DMS153 treated with DMSO at 0.1 percent for 48 hours (cell line): ENCODE measurements around the gene STPG3.
A peak's percentile ranks its signal among the peaks of the same experiment; 100 is the strongest.

Experiments
- DNase-seq: peaks from one replicate; lab custom pipeline; 2025; ENCODE audit not compliant: unreplicated experiment; lab: John Stamatoyannopoulos, UW

Gene STPG3

DNA sequence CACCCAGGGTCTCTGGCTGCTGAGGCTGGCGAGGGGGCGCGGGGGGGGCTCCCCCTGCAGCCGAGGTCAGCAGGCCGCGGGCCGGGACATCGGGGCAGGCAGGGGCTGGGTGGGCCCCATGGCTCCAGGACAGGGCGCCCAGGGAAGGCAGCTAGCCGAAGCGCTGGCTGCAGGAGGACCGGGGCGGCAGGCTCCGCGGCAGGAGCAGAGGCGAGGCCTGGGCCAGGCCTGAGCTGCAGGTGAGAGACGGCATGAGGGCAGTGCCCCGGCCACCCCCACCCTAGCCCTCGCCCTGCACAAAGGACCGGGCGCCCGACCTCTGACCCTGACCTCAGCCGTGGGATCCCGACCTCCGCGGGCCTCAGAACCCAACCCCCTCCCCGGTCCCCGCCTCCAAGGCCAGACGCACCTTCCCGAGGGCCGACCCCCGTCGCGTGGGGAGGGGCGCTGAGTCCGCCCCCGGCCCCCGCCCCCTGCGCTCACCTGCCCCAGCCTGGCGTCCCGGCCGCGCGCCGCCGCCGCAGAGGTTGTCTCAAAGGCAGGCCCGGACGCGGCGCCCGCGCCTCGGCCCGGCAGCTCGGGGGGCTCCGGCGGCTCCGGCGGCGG, 29.5 kb upstream of the STPG3 start:
- no peak for DNase-seq

DNA sequence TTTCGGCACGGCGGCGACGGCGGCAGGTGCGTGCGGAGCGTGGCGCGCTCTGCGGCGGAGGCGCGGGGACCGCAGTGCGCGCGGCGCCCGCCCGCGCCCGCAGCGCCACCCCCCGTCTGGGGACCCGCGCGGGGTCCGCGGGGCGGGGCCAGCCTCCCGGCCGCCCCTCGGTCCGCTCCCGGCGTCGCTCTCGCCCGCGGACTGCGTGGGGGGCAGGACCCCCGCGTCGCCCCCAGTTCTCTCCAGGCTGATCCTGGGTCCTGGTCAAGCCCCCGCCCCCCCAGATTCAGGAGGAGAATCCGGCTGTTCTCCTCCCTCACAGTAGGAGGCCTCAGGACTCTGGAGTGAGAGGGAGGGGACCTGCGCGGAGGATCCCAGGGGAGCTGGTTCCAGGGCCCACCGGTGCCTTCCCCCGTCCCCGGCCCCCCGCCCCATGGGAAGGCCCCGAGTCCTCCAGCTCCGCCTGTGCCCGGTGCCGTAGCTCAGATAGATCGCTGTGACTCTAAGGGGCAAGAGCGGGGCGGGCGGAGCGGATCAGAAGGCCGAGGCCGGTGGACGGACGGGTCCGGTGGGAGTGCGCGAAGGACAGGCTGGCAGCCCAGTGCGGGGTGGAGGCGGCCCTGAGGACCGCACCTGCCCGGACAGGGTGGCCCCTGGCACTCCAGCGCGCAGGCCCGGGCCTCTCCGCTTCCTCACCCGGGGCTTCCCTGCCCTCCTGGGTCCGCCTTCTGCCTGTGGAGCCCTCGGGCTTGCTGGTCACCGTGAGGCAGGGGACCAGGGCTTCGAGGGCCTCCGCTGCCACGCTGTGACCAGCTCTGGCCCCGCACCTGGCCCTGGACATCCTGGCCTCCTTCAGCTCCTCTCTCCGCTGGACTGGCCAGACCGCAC, 28.7 kb upstream of the STPG3 start, which contains the start of gene RNF208:
TSS of gene RNF208 (minus strand) at position 51 of the 888 bp plus-strand sequence. CDS start 1,028 bp downstream, outside the sequence.
- no peak for DNase-seq

DNA sequence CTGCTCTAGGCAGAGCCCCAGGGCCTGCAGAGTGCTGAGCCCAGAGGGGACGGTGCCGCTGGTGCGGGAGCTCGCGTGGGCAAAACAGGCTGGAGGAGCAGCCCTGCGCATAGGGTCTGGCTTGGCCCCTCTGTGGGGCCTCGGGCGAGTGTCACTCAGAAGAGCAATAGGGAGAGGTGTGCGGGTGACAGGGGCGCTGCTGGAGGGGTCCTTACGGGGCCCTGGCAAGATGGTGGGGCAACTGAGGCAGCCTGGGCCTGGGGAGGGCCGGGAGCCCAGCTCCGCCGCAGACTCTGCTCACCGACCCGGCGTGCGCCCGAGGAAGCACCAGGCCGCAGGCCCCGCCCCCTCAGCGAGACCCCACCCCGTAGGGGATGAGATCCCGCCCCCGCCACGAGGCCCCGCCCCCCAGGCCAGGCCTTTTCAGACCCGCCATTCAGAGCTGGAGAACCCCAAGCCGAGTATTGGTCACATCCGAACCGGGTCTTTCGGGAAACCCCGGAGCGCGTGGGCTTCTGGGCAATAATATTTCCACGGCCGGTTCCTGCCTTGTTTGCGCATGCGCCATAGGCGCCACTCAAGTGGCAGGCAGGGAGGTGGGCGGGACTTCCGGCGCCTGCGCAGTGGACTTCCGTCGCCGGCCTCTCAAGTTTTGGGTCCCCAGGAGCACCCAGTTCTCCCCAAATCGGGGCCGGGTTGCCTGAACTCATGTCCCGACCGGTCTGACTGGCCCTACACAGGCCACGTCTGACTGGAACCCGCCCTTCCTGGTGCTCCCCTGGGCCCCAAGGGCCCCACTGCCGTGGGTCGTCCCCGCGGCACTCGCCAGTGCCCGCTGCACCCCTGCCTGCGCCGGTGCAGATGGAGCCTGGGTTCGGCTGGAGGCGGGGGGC, 27.8 kb upstream of the STPG3 start:
- DNase-seq: peak; percentile 89

DNA sequence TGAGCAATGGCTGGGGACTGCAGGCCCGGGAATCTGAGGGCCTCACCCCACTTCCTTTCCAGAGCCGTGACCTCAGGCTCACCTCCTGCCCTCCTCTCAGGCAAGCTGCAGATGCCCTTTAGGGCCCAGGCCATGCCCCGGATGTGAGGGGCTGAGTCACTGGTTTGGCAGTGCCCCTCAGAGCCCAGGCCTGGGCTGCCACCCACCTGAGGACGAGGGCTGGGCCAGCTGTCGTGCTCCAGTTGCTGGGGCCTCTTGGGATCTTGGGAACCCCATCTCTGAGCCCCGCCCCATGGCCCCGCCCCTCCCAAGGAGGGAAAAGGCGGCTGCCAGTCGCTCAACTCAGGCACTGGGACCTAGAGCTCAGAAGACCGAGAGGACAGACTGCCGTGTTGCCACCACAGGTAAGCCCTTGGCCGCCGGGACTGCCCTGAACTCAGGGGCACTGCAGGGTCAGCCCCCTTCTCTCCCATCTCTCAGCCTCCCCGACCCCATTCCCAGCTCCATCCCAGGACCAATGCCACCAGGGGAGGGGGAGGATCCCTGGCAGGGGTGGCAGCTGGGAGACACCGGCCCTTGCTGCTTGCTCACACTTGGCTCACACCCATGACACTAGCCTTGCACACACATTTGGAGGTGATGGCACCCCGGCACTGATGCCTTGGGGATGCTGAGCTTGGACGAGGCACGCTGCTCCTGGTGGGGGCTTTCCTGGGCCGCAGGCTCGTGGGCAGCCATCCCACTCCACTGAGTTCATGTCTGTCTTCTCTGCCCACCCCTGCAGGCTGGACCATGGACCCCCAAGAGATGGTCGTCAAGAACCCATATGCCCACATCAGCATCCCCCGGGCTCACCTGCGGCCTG, 26.0 kb upstream of the STPG3 start, which contains the start of gene CYSRT1:
TSS of gene CYSRT1 (plus strand) at position 345 of the 865 bp plus-strand sequence. CDS start at position 793, 448 bp downstream.
- DNase-seq: no peak

DNA sequence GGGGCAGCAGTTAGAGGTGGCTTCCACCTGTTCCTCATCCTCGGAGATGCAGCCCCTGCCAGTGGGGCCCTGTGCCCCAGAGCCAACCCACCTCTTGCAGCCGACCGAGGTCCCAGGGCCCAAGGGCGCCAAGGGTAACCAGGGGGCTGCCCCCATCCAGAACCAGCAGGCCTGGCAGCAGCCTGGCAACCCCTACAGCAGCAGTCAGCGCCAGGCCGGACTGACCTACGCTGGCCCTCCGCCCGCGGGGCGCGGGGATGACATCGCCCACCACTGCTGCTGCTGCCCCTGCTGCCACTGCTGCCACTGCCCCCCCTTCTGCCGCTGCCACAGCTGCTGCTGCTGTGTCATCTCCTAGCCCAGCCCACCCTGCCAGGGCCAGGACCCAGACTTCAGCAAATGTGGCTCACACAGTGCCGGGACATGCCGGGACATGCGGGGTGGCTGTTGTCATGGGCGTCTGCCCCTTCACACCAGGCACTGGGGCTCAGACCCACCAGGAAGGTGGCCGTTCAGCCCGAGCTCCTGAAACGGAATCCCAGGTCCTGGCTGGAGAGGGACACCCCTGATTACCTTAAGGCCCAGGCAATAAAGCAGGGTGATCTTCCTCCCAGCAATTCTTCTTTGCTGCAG, 25.3 kb upstream of the STPG3 start:
- no peak for DNase-seq

DNA sequence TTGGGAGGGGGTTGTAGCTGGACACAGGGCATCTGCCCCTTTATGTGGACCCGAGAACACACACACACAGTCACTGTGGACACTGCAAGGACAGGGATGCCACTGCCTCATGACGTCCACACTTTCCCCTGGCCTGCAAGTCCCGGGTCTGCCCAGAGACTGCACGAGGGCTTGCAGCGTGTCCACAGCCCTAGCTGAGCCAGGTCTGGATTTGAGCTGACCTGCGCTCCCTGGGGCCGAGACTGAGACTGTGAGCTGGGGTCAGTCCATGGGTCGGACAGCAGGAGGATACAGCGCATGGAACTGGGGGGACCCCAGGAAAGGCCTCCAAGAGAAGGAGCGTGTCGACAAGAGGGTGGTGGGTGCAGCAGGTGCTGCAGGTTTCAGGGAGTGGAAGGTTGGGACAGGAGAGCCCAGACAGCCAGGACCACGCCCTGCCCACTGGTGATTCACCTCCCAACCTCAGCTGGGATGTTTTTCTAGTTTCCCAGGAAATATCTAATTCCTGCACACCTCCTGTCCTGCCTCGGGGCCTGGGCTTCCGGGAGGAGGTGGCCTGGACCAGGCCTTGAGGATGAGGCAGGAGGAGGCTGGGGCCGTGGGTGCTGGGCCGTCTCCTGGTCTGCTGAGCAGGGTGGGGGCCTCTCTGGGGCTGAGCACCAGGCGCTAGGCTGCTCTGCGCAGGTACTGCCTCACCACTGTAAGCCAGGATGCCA, 24.6 kb upstream of the STPG3 start:
- no peak for DNase-seq

DNA sequence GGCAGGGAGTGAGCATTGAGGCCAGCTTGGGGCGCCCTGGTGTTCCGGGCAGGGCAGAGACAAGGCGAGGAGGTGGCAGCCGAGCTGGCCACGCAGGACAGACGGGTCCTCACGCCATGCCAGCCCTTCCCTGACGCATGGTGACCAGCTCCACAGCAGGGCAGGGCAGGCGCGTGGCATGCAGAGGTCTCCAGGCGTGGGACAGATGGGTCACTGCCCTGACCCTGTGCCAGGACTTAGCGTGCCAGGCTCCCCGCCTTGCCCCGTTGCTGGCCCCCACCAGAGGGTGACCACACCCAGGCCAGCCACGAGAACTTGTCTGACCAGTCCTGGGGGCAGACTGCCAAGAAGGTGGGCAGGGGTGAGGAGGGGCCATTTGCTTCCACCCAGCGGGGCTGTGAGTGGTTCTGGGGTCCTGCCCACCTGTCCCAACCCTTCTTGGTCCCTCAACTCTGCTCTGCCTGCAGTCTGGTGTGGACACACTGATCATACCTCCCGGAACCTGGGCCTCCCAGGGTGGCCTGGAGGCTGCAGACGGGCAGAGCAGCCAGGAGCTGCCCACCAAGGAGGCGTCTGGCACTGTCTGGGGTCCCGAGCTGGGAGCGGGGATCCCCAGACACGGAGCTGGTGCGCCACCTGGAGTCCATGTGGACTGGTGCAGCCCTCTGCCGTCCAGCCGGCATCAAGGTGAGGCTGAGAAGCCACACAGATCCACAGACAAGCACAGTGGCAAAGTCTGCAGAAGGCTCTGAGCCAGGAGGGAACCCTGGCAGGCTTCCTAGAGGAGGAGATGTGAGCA, 23.8 kb upstream of the STPG3 start, which contains the start of gene RNF224:
TSS of gene RNF224 (plus strand) at position 449 of the 799 bp plus-strand sequence. CDS start 834 bp downstream, outside the sequence.
- DNase-seq: peak; percentile 49

DNA sequence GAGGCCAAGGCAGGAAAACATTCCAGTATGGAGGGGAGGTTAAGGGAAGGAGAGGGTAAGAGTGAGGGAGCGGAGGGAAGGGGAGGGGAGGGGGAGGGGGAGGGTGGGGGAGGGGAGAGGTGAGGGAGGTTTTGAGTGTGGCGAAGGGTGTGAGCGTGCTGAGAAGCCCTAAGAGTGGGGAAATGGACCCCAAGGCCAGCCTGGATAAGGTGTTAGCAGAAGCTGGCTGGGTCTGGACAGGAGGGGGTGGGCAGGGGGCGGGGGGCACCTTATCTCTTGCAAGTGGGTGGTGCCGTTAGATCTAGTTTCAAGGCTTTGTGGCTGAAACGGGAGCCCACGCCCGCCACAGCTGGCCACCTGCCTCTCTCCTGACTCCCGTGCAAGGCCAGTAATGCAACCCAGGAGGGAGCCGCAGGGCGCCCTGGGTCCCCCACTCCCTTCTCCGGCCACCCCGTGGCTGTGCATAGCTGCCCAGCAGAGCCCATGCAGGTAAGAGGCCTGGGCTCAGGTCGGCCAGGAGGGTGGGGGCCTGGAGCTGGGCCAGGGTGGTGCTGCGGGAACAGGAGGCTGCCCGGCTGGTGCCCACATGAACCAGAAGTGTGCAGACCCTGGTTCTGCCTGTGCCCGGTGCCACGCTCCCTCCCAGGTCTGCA, 23.1 kb upstream of the STPG3 start:
- DNase-seq: no peak

DNA sequence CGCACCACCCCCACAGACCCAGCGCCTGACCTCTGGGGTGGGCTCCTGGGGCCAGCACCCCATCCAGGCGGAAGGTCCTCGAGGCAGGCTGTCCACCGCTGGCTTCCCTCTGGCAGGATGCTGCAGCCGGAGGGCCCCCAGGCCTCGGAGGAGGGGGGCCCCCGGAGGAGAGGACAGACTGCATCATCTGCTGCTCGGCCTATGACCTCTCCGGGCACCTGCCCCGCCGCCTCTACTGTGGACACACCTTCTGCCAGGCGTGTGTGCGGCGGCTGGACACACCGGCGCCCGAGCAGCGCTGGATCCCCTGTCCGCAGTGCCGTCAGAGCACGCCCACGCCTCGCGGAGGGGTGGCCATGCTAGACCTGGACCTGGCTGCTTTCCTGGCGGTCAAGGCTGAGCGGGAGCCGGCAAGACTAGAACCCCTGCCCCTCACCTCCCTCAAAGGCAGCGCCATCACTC, 22.5 kb upstream of the STPG3 start:
- no peak for DNase-seq

DNA sequence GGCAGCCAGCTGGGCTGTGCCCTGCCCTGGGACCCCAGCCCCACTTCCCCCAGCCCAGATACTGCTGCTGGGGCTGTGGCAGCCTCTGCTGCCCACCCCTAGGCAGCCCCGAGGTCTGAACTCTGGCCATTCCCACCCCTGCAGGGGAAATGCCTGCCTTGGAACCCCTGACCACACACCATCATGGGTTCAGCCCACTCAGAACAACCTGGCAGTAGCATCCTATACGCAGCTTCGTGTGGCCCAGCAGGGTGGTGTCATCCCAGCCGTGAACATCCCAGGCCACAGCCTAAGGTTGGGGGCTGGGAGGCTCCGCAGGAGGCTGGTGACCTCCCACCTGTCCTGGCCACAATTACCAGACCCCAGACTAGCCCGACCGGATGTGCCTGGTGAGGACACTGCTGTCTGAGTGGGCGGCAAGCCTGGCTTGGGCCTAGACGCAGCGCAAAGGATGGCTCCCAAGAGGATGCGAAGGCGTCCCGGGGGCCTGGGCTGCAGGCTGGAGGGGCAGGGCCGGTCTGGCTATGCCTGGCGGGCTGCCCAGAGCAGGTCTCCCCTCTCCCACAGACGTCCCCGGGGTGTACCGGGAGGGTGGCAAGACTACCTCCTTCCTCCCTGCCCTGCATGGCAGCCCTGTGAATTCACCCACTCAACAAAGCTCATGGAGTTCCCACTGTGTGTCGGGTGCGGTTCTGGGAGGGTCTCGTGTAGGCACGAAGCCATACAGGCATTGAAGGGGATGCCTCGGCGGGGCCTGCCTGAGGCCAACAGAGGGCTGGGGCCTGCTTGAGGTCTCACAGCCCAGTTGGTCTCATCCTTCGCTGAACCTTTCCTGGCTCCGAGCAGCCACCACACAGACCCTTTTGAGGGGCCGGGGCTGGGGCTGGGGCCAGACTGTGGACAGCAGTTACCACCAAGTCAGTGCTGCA, 21.9 kb upstream of the STPG3 start:
- DNase-seq: no peak

DNA sequence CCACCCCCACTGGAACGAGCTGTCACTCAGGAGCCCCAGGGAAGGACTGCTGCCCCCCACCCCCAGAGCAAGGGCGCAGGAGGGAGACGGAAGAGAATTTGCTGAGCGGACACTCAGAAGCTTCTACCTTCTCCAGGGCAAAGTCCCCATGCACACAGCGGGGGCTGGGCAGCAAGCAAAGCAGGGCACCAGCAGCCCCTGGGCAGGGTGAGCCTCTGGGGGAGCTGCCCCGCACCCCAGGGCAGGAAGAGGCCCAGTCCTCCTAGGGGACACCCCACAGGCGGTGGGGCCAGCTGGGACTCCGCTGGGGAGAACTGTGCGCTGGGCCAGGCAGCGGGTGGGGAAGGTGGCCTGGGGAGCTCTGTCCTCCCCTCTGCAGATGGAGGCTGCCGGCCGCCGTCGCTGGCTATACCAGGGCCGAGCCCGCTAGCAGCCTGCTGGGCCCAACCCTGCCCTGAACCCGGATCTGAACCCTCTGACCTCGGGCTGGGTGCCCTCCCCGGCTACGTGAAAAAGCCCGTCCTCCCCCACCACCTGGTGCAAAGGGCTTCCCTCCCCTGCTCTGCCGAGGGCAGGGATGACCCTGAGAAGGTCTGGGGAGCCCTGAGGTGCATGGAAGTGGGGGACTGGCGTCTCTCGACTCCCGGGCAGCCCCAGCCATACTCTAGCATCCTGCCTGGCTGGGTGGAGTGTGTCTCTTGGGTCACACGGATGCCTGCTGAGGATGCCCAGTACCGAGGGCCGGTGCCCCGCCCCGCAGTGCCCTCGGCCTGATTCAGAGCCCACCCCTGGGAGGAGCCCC, 21.0 kb upstream of the STPG3 start:
- no peak for DNase-seq

DNA sequence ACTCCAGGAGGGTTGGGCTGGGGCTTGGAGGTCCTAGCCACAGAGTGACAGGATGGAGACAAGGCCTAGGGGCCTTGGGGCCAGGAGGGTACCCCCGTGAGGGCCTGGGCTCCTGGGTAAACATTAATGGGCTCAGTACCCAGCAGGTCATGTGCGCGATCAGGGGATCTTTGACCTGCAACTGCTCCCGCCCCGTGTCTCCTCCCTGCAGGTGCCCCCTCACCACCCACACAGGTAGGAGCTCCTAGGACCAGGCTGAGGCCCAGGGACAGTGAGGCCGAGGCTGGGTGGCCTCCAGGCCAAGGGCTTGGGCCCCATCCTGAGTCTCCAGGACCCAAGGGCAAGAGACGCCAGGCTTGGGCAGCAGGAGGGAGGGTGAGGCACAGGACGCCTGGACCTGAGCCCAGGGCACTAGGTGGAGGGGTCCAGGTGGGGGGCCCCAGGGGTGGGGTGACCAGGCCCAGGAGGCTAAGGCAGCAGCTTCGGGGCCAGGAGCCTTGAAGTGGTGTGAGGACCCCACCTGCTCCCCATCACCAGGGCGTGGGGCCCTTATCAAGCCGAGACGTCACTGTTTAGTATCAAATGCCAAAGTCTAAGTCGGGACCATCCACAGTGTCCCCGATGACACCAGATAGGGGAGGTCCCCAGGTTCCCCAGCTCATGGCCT, 20.2 kb upstream of the STPG3 start, which contains the start of gene SLC34A3:
TSS of gene SLC34A3 (plus strand) at position 197 of the 667 bp plus-strand sequence. CDS start 802 bp downstream, outside the sequence.
- no peak for DNase-seq

DNA sequence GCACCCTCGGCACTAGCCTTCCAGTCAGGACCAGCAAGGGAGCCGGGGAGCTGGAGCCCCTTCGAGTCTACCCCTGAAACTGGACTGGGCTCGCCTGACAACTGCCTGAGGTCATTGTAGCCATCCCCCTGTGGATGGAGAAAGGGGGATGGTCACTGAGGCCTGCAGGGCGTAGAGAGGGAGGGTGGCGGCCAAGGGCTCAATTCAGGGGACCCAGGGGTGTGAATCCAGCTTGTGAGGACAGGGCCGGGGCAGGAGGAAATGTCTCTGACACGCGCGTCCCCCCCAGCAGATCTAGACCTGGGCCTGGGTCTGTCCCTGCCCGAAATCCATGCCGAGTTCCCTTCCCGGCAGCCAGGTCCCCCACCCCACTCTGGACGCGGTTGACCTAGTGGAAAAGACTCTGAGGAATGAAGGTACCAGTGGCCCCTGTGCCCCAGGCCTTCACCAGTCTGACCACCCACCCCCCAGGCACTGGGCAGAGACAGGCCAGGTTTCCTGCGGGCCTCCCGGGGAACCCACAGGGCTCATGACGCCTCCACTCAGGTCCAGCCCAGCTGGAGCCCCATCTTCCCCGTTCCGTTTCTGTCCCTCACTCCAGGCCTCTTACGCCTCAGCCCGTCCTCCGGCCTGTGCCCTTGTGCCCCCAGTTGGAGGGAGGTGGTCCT, 19.6 kb upstream of the STPG3 start:
- DNase-seq: no peak

DNA sequence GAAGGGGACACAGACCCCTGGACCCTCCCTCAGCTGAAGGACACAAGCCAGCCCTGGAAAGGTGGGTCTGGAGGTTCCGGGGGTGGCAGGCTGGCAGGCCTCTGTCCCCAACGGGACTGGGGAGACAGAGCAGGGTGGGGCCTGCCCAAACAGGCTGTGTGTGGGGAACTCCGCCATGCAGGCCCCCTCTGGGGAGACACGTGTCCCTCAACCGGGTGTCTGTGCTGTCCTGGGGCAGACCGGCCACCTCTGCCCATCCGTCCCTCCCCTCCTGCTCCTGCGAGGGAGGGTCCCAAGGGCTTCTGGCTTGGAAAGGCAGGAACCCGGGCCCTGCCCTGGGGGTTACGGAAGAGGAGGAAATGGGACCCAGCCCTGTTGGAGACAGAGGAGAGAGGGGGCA, 19.0 kb upstream of the STPG3 start:
- DNase-seq: no peak
